ENCODE measurements around the gene BRD4. TPM values are rescaled to one million over a fixed set of nuclear protein-coding genes. Genes with fewer than 3 reads are reported as not detected.
A peak's percentile ranks its signal among the peaks of the same experiment; 100 is the strongest.
"Not testable (repeated sequence)": the region's sequence is repeated elsewhere in the genome, so short reads cannot be mapped to it uniquely, and the experiment has no call there.

BRD4 gene
- total and polyA plus RNA-seq, 4 donors: 16.3 to 59.0 (median 40.2) TPM

DNA sequence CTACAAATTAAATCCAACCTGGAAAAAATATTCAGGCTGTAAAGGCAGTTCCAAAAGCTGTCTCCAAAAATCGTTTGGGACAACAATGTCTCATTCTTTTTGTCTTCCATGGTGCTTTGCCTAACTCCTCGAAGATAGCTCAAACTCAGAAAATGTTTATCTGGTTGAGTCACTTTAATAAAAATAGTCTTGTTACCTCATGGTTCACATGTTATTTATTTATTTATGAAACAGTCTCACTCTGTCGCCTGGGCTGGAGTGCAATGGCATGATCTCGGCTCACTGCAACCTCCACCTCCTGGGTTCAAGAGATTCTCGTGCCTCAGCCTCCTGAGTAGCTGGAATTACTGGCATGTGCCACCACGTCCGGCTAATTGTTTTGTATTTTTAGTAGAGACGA is 4.9 kb upstream of the BRD4 start:
- DNase-seq (ENCODE audit: low read depth in 4 of 6, low spot score in 6 of 6): no peak
- no peaks in the 10 kb centered on the region for H3K27me3 ChIP-seq (ENCODE audit: control insufficient read depth, insufficient read depth, low read length)
- no peak overlapping the region for H3K4me3 ChIP-seq (ENCODE audit: low read depth, low read length)
- H3K4me1 ChIP-seq (ENCODE audit: control insufficient read depth, insufficient read depth, low read length): peaks cover 9% of the 10 kb centered on the region
- WGBS (ENCODE audit: insufficient coverage): no CpG with 5 or more reads among the region's 8 CpGs
- H3K9me3 ChIP-seq (ENCODE audit: control insufficient read depth, insufficient read depth, low read length): no peaks in the 10 kb centered on the region
- peaks cover 21% of the 10 kb centered on the region for H3K36me3 ChIP-seq (ENCODE audit: control insufficient read depth, insufficient read depth, low read length)
- H3K27ac ChIP-seq (ENCODE audit: low read depth, low read length): no peak overlapping the region

DNA sequence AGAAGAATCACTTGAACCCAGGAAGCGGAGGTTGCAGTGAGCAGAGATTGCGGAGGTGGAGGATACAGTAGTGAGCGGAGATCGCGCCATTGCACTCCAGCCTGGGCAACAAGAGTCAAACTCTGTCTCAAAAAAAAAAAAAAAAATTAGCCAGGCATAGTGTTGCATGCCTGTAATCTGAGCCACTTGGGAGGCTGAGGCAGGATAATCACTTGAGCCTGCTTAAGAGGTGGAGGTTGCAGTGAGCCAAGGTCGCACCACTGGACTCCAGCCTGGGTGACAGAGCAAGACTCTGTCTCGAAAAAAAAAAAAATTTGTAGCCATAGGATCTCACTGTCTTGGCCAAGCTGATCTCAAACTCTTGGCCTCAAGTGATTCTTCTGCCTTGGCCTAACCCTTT is 3.7 kb upstream of the BRD4 start:
- DNase-seq (ENCODE audit: low read depth in 4 of 6, low spot score in 6 of 6); H3K27ac ChIP-seq (ENCODE audit: low read depth, low read length); H3K4me1 ChIP-seq (ENCODE audit: control insufficient read depth, insufficient read depth, low read length); H3K27me3 ChIP-seq (ENCODE audit: control insufficient read depth, insufficient read depth, low read length); H3K4me3 ChIP-seq (ENCODE audit: low read depth, low read length); H3K9me3 ChIP-seq (ENCODE audit: control insufficient read depth, insufficient read depth, low read length): not testable (repeated sequence)
- H3K36me3 ChIP-seq (ENCODE audit: control insufficient read depth, insufficient read depth, low read length): peaks cover 18% of the 10 kb centered on the region
- WGBS (ENCODE audit: insufficient coverage): 96% methylated on average over 4 of the region's 7 CpGs

DNA sequence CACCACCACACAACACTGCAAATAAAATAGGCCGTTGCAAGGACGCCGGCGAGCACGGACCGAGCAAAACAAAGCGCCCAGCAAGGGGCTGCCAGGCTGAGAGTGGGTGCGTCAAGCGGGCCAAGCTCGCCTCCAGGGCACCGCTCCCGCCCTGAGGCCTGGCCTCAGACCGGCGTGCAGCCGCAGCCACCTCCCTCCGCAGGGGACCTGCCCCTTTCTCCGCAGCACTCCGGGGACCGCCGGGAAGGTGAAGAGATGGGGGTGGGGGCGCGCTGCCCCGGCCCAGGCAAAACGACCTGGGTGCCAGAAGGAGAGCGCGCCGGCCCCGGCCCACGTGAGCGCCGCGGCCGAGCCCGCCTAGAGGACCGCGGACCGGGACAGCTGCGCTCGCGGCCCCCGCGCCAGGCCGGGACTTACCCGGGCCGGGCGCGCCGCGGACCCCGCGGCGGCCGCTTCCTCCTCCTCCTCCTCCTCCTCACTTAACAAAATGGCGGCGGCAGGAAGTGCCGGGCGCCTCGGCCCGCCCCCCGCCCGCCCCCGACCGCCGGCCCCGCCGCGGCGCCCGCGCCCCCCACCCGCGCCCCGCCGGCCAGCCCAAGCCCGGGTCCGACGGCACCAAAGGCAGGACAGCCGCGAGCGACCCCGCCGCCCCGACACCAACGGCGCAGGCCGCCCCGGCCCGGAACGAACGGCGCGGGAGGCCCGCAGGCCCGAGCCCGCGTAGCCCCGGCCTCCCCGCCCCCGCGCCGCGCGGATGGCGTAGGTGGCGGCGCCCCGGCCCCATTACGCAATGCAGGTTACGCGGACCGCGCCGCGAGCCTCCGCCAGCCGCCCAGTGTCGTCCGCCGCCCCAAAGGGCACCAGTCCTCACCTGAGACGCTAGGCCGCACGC is 674 bp downstream of the BRD4 start:
- H3K27me3 ChIP-seq (ENCODE audit: control insufficient read depth, insufficient read depth, low read length): no peaks in the 10 kb centered on the region
- peak overlapping the region; percentile 69 for H3K27ac ChIP-seq (ENCODE audit: low read depth, low read length)
- under 1% methylated on average over 99 of the region's 122 CpGs for WGBS (ENCODE audit: insufficient coverage)
- peak overlapping the region; percentile 71 for H3K4me3 ChIP-seq (ENCODE audit: low read depth, low read length)
- peaks cover 28% of the 10 kb centered on the region for H3K4me1 ChIP-seq (ENCODE audit: control insufficient read depth, insufficient read depth, low read length)
- no peaks in the 10 kb centered on the region for H3K9me3 ChIP-seq (ENCODE audit: control insufficient read depth, insufficient read depth, low read length)
- peaks cover 5% of the 10 kb centered on the region for H3K36me3 ChIP-seq (ENCODE audit: control insufficient read depth, insufficient read depth, low read length)
- peak in 2 of 6 donors; percentile 63 to 64 for DNase-seq (ENCODE audit: low read depth in 4 of 6, low spot score in 6 of 6)

DNA sequence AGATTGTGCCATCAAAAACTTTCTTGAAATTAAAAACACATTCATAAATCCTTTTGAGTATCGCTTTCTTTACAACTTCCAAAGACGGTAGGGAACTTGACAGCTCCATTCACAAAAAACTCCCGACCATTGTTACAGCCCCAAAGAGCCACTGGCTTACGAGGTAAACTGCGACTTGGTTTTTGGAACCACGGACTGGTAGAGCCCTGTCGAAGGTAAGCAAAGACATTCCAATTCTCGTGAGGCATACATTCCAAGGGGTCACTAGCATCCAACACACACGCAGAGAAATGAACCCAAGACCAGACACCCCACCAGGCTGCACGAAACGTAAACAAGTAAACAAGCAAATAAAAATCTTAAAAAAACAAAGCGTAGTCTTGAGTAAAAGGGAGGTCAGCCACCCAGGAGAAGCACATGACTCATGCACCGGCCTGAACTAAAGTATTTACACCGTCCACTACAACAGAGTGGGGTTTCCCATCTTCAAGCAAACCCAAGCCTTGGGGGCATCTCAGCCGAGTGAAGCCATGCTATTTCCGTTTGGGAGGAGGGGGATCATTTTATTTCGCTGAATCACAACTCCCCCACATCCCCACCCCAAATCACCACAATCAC is 1.4 kb downstream of the BRD4 start:
- H3K27ac ChIP-seq (ENCODE audit: low read depth, low read length): peak overlapping the region; percentile 69
- WGBS (ENCODE audit: insufficient coverage): 9% methylated on average over 9 of the region's 17 CpGs

DNA sequence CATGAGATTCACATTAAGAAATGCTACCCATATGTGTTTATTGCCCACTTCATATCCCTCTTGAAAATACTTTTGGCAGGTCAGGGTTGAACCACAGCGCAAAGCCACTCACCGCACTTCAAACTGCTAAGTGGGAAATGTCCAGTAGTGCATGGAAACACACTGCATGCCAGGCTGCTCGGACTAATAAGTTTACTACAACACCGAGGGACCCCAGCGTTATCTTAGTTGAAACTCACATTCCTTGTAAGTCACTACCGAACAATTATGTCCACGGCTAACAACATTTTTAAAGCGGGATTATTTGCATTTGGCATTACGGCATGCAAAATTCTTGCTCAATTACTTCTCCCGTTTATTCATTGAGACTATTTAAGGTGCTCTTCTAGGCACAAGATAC is 4.0 kb downstream of the BRD4 start:
- 70% methylated on average over 9 of the region's 10 CpGs for WGBS (ENCODE audit: insufficient coverage)
- no peaks in the 10 kb centered on the region for H3K36me3 ChIP-seq (ENCODE audit: control insufficient read depth, insufficient read depth, low read length)
- peaks cover 51% of the 10 kb centered on the region for H3K4me1 ChIP-seq (ENCODE audit: control insufficient read depth, insufficient read depth, low read length)
- no peaks in the 10 kb centered on the region for H3K27me3 ChIP-seq (ENCODE audit: control insufficient read depth, insufficient read depth, low read length)
- no peaks in the 10 kb centered on the region for H3K9me3 ChIP-seq (ENCODE audit: control insufficient read depth, insufficient read depth, low read length)
- DNase-seq (ENCODE audit: low read depth in 4 of 6, low spot score in 6 of 6): no peak
- H3K27ac ChIP-seq (ENCODE audit: low read depth, low read length): no peak overlapping the region
- H3K4me3 ChIP-seq (ENCODE audit: low read depth, low read length): no peak overlapping the region

More for the DNA sequence above, 1.4 kb downstream of the BRD4 start:
- Histone ChIP-seq H3K27me3 (ENCODE audit: control insufficient read depth, insufficient read depth, low read length) (no peaks in the 10 kb centered on the region), H3K4me3 (ENCODE audit: low read depth, low read length) (peak overlapping the region; percentile 71), H3K36me3 (ENCODE audit: control insufficient read depth, insufficient read depth, low read length) (peaks cover 5% of the 10 kb centered on the region), H3K4me1 (ENCODE audit: control insufficient read depth, insufficient read depth, low read length) (peaks cover 32% of the 10 kb centered on the region), H3K9me3 (ENCODE audit: control insufficient read depth, insufficient read depth, low read length) (no peaks in the 10 kb centered on the region)
- DNase-seq (ENCODE audit: low read depth in 4 of 6, low spot score in 6 of 6): peak in 1 of 6 donors; percentile 35

DNA sequence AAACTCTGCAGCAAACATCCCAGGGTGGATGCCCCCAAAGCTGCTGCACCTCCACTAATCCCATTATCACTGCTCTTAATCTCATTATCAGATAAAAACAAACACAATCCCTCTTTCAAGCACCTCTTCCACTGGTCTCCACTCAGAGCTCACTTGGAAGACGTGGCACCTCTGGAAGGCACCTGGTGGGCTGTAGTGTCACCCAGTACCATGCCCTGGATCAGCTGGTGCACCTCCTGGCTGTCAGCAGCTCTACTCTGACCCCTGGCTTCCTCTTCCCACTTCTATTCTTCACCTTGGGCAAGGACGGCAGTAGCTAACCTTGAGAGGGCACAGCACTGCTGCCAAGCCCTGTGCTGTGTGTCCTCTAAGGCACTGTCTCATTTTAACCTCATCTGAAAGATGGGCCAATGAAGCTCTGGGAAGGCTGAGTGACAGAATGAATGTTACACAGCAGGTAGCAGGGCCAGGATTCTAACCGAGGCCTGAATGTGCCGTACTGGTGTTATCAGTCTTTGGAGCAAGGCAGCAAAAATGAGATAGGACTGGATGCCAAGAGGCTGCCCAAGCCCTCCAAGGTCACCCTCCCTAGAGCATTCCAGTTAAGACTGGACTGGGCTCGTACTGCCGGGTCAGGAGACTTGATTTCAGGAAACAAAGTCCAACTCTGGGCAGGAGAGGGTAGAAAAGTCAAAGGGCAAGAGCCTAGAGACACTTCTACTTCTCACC is 7.4 kb downstream of the BRD4 start:
- Histone ChIP-seq H3K27me3 (ENCODE audit: control insufficient read depth, insufficient read depth, low read length) (no peaks in the 10 kb centered on the region), H3K9me3 (ENCODE audit: control insufficient read depth, insufficient read depth, low read length) (no peaks in the 10 kb centered on the region), H3K27ac (ENCODE audit: low read depth, low read length) (no peak overlapping the region), H3K36me3 (ENCODE audit: control insufficient read depth, insufficient read depth, low read length) (no peaks in the 10 kb centered on the region), H3K4me1 (ENCODE audit: control insufficient read depth, insufficient read depth, low read length) (peaks cover 48% of the 10 kb centered on the region), H3K4me3 (ENCODE audit: low read depth, low read length) (no peak overlapping the region)
- no peak for DNase-seq (ENCODE audit: low read depth in 4 of 6, low spot score in 6 of 6)
- 42% methylated on average over 4 of the region's 6 CpGs for WGBS (ENCODE audit: insufficient coverage)

DNA sequence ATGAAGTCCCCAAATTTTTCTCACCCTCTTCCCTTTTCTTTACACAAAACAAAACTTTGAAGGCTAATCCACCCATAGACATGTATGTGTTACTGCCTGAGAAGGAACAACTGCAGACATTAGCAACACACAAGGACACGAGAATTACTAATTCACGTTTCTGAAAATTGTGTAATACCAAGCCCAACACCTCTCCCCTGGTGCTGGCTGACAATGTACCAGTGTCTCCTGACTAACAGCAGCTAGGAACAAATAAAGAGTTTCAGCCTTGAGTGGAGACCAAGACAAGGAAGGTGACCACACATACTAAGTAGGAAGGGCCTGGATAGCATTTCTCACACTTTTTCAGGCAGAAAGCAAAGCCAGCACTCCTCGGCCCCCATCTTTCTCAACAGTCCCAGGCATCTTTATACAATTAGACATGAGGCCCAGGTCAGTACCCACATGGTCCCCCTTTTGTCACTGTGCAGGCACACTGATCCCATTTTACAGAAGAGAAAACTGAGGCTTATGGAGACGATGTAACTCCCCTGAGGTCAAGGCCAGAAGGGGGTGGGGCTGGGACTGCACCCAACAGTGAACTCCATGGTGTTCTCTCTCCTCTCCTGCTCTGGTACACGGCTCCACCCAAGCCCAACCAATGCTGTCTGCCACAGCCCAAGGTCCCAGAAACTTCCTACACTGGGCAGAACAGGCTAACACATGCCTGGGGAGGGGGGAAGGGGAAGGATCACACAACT is 8.7 kb downstream of the BRD4 start:
- H3K27me3 ChIP-seq (ENCODE audit: control insufficient read depth, insufficient read depth, low read length): no peaks in the 10 kb centered on the region
- peak overlapping the region; percentile 16 for H3K27ac ChIP-seq (ENCODE audit: low read depth, low read length)
- WGBS (ENCODE audit: insufficient coverage): 47% methylated on average over 4 of the region's 5 CpGs
- H3K4me1 ChIP-seq (ENCODE audit: control insufficient read depth, insufficient read depth, low read length): peaks cover 46% of the 10 kb centered on the region
- H3K4me3 ChIP-seq (ENCODE audit: low read depth, low read length): no peak overlapping the region
- H3K36me3 ChIP-seq (ENCODE audit: control insufficient read depth, insufficient read depth, low read length): no peaks in the 10 kb centered on the region
- DNase-seq (ENCODE audit: low read depth in 4 of 6, low spot score in 6 of 6): no peak
- no peaks in the 10 kb centered on the region for H3K9me3 ChIP-seq (ENCODE audit: control insufficient read depth, insufficient read depth, low read length)

DNA sequence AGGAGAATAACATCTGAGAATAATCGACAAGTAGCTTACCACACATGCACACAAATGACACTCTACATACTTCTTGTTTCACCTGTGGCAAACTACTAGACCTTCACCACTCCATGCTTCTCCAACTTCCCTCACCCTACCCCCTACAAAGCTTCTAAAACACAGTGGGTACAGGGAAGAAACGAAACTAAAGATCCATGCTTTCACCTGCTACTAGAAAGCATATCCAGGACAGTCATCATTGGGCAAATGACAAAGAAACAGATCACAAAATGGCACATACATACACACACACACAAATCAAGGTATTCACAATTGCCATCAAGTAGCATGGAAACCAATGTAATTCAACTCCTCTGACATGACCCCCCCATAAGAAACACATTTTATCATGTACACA is 10.6 kb downstream of the BRD4 start:
- Histone ChIP-seq H3K4me3 (ENCODE audit: low read depth, low read length) (no peak overlapping the region), H3K9me3 (ENCODE audit: control insufficient read depth, insufficient read depth, low read length) (no peaks in the 10 kb centered on the region), H3K4me1 (ENCODE audit: control insufficient read depth, insufficient read depth, low read length) (peaks cover 51% of the 10 kb centered on the region), H3K36me3 (ENCODE audit: control insufficient read depth, insufficient read depth, low read length) (no peaks in the 10 kb centered on the region), H3K27me3 (ENCODE audit: control insufficient read depth, insufficient read depth, low read length) (no peaks in the 10 kb centered on the region), H3K27ac (ENCODE audit: low read depth, low read length) (no peak overlapping the region)
- no peak for DNase-seq (ENCODE audit: low read depth in 4 of 6, low spot score in 6 of 6)
- WGBS (ENCODE audit: insufficient coverage): 73% methylated on average over 2 of the region's 2 CpGs

DNA sequence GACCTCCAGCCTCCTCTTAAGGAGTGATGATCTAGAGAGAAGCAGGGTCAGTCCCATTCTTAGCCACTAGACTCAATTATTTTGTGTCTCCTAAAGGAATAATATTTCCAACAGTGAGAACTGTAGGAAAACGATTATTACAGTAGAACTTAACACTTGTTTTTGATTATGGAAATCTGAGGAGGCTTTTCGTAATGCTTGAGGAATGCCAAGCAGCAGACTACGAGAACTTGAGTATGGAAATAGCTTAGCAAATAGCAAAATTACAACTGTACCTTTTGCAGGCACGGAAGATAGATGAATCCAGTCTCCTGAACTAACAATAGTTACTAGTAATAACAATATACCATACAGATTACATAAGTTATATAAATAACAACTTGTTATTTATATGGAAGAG is 12.2 kb downstream of the BRD4 start:
- DNase-seq (ENCODE audit: low read depth in 4 of 6, low spot score in 6 of 6): no peak
- H3K9me3 ChIP-seq (ENCODE audit: control insufficient read depth, insufficient read depth, low read length): no peaks in the 10 kb centered on the region
- no peaks in the 10 kb centered on the region for H3K36me3 ChIP-seq (ENCODE audit: control insufficient read depth, insufficient read depth, low read length)
- no peaks in the 10 kb centered on the region for H3K27me3 ChIP-seq (ENCODE audit: control insufficient read depth, insufficient read depth, low read length)
- H3K4me3 ChIP-seq (ENCODE audit: low read depth, low read length): no peak overlapping the region
- no peak overlapping the region for H3K27ac ChIP-seq (ENCODE audit: low read depth, low read length)
- H3K4me1 ChIP-seq (ENCODE audit: control insufficient read depth, insufficient read depth, low read length): peaks cover 46% of the 10 kb centered on the region
- no CpG with 5 or more reads among the region's 4 CpGs for WGBS (ENCODE audit: insufficient coverage)
